HFF-Myc (cell line): ENCODE measurements around the gene FBXW10B.
"Not testable (repeated sequence)": the region's sequence is repeated elsewhere in the genome, so short reads cannot be mapped to it uniquely, and the experiment has no call there.

Experiments used
- DNase-seq: peaks from one replicate; pipeline ENCODE4 v3.0.0-alpha.2; 2011; ENCODE audit warnings: low read depth; ENCODE audit errors: extremely low read depth
- H3K4me3 ChIP-seq: replicated peaks from 2 replicates; pipeline ENCODE4 v1.5.1; 2011; ENCODE audit warnings: low read depth, mild to moderate bottlenecking, control low read depth, low read length
- CTCF ChIP-seq: IDR thresholded peaks from 2 replicates; pipeline ENCODE4 v1.5.1; 2012; ENCODE audit warnings: mild to moderate bottlenecking, low read depth, low read length, control low read depth; ENCODE audit errors: missing control alignments

FBXW10B gene

GRCh38 chr17:15659236-15659635, 39.7 kb upstream of the FBXW10B start:
- no peak for DNase-seq
- H3K4me3 ChIP-seq: no peak overlapping the region
- no peak for TF ChIP-seq CTCF

GRCh38 chr17:15658296-15658695, 38.8 kb upstream of the FBXW10B start:
- no peak for TF ChIP-seq CTCF
- no peak for DNase-seq
- no peak overlapping the region for H3K4me3 ChIP-seq

- no peak for TF ChIP-seq CTCF
- no peak overlapping the region for H3K4me3 ChIP-seq
- DNase-seq: no peak
Measured at GRCh38 chr17:15657868-15658267, 38.4 kb upstream of the FBXW10B start.

DNA sequence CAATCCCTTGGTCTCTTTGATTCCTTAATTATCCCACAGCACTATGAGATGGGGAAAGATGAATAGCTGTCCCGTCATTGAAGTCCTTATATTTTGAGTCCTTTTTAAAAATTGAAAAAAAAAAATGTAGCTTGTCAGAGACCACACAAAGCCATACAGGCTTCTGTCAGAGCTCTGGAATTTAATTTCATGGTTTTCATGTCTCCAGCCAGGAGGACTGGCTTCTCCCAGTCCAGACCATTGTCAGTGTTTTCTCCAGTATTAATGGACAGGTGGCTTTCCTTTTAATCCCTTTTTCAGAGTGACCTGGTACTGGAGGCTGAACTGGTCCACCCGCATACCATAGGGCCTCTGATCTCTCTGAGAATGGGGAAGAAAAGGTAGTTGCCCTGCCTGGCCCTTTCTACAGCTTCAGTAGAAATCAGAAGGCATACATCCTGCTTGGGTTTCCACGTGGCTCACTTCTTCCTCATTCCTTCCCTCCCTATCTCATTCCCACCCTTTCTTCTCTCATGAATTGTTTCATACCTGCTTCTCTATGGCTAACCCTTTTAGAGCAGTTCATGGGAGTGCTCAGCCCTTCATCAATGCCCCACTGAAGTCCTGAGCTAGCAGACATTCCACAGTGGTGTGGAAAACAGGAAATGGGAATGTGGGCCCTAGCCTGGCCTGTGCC, 35.5 kb upstream of the FBXW10B start:
- no peak overlapping the region for H3K4me3 ChIP-seq
- no peak for DNase-seq
- no peak for TF ChIP-seq CTCF

- not testable (repeated sequence) for H3K4me3 ChIP-seq, DNase-seq
Measured at GRCh38 chr17:15654401-15654800, 34.9 kb upstream of the FBXW10B start.

- TF ChIP-seq CTCF: no peak
- no peak overlapping the region for H3K4me3 ChIP-seq
- no peak for DNase-seq
Measured at GRCh38 chr17:15652960-15653359, 33.5 kb upstream of the FBXW10B start.

DNA sequence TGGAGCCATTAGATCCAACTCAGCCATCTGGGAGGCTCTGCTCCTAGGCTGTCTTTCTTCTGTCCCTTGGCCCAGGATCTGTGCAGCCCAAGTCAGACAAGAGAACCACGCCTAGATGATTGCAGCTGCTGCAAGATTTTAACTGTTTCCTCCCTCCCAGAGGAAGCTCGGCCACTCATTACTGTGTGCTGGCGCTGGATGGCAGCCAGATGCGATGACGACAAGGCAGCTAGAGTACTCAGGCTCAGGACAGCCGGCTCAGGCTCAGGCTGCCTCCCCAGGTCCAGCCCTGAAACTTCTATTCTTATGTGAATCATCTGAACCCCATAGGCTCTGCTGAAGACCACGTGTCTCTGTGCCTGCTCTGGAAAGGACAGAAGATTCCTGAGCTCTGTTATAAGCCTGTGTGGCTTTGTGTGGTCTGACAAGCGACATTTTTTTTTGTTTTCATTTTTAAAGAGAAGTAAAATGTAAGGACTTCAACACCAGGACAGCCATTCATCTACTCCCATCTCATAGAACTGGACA, 32.1 kb upstream of the FBXW10B start:
- DNase-seq: peak; percentile 99
- peak overlapping the region; percentile 80 for H3K4me3 ChIP-seq
- TF ChIP-seq CTCF: no peak
